Measurements from ENCODE around the gene PRKAG3.

GRCh38 chr2:218863021-218863520, 31.5 kb upstream of the PRKAG3 start:
- TF ChIP-seq, protein P1, sequence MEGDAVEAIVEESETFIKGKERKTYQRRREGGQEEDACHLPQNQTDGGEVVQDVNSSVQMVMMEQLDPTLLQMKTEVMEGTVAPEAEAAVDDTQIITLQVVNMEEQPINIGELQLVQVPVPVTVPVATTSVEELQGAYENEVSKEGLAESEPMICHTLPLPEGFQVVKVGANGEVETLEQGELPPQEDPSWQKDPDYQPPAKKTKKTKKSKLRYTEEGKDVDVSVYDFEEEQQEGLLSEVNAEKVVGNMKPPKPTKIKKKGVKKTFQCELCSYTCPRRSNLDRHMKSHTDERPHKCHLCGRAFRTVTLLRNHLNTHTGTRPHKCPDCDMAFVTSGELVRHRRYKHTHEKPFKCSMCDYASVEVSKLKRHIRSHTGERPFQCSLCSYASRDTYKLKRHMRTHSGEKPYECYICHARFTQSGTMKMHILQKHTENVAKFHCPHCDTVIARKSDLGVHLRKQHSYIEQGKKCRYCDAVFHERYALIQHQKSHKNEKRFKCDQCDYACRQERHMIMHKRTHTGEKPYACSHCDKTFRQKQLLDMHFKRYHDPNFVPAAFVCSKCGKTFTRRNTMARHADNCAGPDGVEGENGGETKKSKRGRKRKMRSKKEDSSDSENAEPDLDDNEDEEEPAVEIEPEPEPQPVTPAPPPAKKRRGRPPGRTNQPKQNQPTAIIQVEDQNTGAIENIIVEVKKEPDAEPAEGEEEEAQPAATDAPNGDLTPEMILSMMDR (IDR thresholded peaks at IDR 0.05), result no peak
- TF ChIP-seq POLR2AphosphoS5 (IDR thresholded peaks at IDR 0.05), result no peak
- TF ChIP-seq POLR2A (IDR thresholded peaks at IDR 0.05), result no peak
